Stimulated activated CD4-positive, alpha-beta T cell treated with anti-CD3 and anti-CD28 coated beads, TNF-alpha, amount 100 ng/mL, for 1 hour (primary cell): ENCODE measurements around the gene CYP8B1.
"Not testable (repeated sequence)": the region's sequence is repeated elsewhere in the genome, so short reads cannot be mapped to it uniquely, and the experiment has no call there.

Experiments
- DNase-seq, 3 donors: peaks; one replicate each; pipeline ENCODE4 v3.0.0-alpha.2; 2020; ENCODE audit warnings: low read depth in 3 of 3, low spot score in 1 of 3

Gene CYP8B1

GRCh38 chr3:42886294-42886822, 10.7 kb upstream of the CYP8B1 start:
- no peak for DNase-seq

GRCh38 chr3:42884324-42884723, 8.6 kb upstream of the CYP8B1 start:
- DNase-seq: no peak

- not testable (repeated sequence) for DNase-seq
These were observed 7.7 kb upstream of the CYP8B1 start for GRCh38 chr3:42883251-42883930.

- DNase-seq: peak; percentile 68 to 76 (median 72)
These were observed 5.1 kb upstream of the CYP8B1 start for GRCh38 chr3:42880601-42881451.

- DNase-seq: no peak
These were observed 4.5 kb upstream of the CYP8B1 start for GRCh38 chr3:42880183-42880582.

- no peak for DNase-seq
These were observed 2.2 kb upstream of the CYP8B1 start for GRCh38 chr3:42877881-42878280.

- no peak for DNase-seq
These were observed 1.5 kb upstream of the CYP8B1 start for GRCh38 chr3:42876940-42877720.

- DNase-seq: no peak
These were observed 722 bp upstream of the CYP8B1 start for GRCh38 chr3:42876401-42876800.

GRCh38 chr3:42874749-42875148, 930 bp downstream of the CYP8B1 start:
- no peak for DNase-seq

GRCh38 chr3:42873221-42873982, 2.3 kb downstream of the CYP8B1 start:
- no peak for DNase-seq

- no peak for DNase-seq
These were observed 3.0 kb downstream of the CYP8B1 start for GRCh38 chr3:42872718-42873117.

- no peak for DNase-seq
These were observed 4.0 kb downstream of the CYP8B1 start for GRCh38 chr3:42871592-42872196.

GRCh38 chr3:42868841-42869240, 6.8 kb downstream of the CYP8B1 start:
- DNase-seq: no peak

GRCh38 chr3:42867138-42867537, 8.5 kb downstream of the CYP8B1 start:
- DNase-seq: no peak

- no peak for DNase-seq
These were observed 10.4 kb downstream of the CYP8B1 start for GRCh38 chr3:42865256-42865655.

GRCh38 chr3:42864321-42864950, 11.2 kb downstream of the CYP8B1 start:
- no peak for DNase-seq

GRCh38 chr3:42856544-42856943, 19.1 kb downstream of the CYP8B1 start:
- DNase-seq: no peak

GRCh38 chr3:42855547-42856380, 19.9 kb downstream of the CYP8B1 start:
- DNase-seq: no peak

GRCh38 chr3:42855219-42855546, 20.5 kb downstream of the CYP8B1 start:
- DNase-seq: no peak
